GM21786 (cell line): ENCODE measurements around the gene OR13C8.

Source experiments
- ATAC-seq: cut with Tn5 transposase; IDR thresholded peaks from one replicate; pipeline ENCODE4 v1.9.1; 2021; ENCODE audit not compliant: unreplicated experiment

OR13C8 gene

GRCh38 chr9:104608336-104608735 lies 39.4 kb downstream of the OR13C8 start:
- ATAC-seq = no peak

- ATAC-seq = no peak
These were observed 42.2 kb downstream of the OR13C8 start for GRCh38 chr9:104611213-104611612.

- ATAC-seq = no peak
These were observed 48.5 kb downstream of the OR13C8 start for GRCh38 chr9:104617418-104617817.

- no peak for ATAC-seq
These were observed 49.1 kb downstream of the OR13C8 start, which contains the start of gene OR13C9 for GRCh38 chr9:104618104-104618503. TSS of gene OR13C9 (minus strand) at chr9:104618204. CDS start at chr9:104618204, 0 bp downstream.
